HG03175 (cell line): ENCODE results near the gene MYMX.
A peak's percentile ranks its signal among the peaks of the same experiment; 100 is the strongest.

Experiments
- ATAC-seq: cut with Tn5 transposase; IDR thresholded peaks from one replicate; pipeline ENCODE4 v1.9.1; 2021; ENCODE audit warnings: mild to moderate bottlenecking, moderate library complexity; ENCODE audit not compliant: unreplicated experiment

The MYMX gene

GRCh38 chr6:44262467-44263353, 46.0 kb downstream of the MYMX start:
- ATAC-seq, result no peak

- ATAC-seq, result no peak
Observed at GRCh38 chr6:44263354-44264100, 46.8 kb downstream of the MYMX start.

GRCh38 chr6:44264154-44265006, 47.7 kb downstream of the MYMX start:
- peak; percentile 42 for ATAC-seq

GRCh38 chr6:44265007-44265721, 48.4 kb downstream of the MYMX start, which contains the start of gene NFKBIE:
Gene NFKBIE, minus strand, starts transcription at chr6:44265551. Its CDS starts 205 bp downstream, at chr6:44265346.
- peak; percentile 51 for ATAC-seq

GRCh38 chr6:44265722-44266233, 49.1 kb downstream of the MYMX start:
- ATAC-seq, result no peak

GRCh38 chr6:44266347-44266746, 49.6 kb downstream of the MYMX start:
- peak; percentile 26 for ATAC-seq

GRCh38 chr6:44267252-44267651, 50.5 kb downstream of the MYMX start:
- ATAC-seq, result no peak
